Measurements from ENCODE around the gene XPNPEP1. TPM values are rescaled to one million over a fixed set of nuclear protein-coding genes. Genes with fewer than 3 reads are reported as not detected.
"Not testable (repeated sequence)": the region's sequence is repeated elsewhere in the genome, so short reads cannot be mapped to it uniquely, and the experiment has no call there.

The XPNPEP1 gene
- polyA plus RNA-seq, 3 donors = 32.1 to 62.1 (median 38.4) TPM

GRCh38 chr10:109919220-109919619 is 4.1 kb downstream of the XPNPEP1 start:
- no peaks in the 10 kb centered on the region for H3K9me3 ChIP-seq (replicated peaks in 1 of 2; ENCODE audit: control insufficient read depth in 1 of 2, insufficient read depth in 1 of 2, low read length in 2 of 2)
- peaks cover 0 to under 1% of the 10 kb centered on the region in 2 donors for H3K36me3 ChIP-seq (replicated peaks in 1 of 2; ENCODE audit: control insufficient read depth in 1 of 2, insufficient read depth in 2 of 2, low read length in 2 of 2)
- TF ChIP-seq, protein P1, sequence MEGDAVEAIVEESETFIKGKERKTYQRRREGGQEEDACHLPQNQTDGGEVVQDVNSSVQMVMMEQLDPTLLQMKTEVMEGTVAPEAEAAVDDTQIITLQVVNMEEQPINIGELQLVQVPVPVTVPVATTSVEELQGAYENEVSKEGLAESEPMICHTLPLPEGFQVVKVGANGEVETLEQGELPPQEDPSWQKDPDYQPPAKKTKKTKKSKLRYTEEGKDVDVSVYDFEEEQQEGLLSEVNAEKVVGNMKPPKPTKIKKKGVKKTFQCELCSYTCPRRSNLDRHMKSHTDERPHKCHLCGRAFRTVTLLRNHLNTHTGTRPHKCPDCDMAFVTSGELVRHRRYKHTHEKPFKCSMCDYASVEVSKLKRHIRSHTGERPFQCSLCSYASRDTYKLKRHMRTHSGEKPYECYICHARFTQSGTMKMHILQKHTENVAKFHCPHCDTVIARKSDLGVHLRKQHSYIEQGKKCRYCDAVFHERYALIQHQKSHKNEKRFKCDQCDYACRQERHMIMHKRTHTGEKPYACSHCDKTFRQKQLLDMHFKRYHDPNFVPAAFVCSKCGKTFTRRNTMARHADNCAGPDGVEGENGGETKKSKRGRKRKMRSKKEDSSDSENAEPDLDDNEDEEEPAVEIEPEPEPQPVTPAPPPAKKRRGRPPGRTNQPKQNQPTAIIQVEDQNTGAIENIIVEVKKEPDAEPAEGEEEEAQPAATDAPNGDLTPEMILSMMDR (IDR thresholded peaks at IDR 0.05) = no peak
- peaks cover 0 to 1% (median 0%) of the 10 kb centered on the region in 3 donors for H3K27me3 Mint-ChIP-seq (ENCODE audit: low read depth in 3 of 3)
- H3K4me1 Mint-ChIP-seq = peaks cover 68% of the 10 kb centered on the region
- H3K27ac ChIP-seq (ENCODE audit: low read depth in 1 of 2, low read length in 2 of 2) = no peak overlapping the region
- H3K9me3 Mint-ChIP-seq = peaks cover 0 to 5% (median 0%) of the 10 kb centered on the region in 7 donors
- WGBS (ENCODE audit: insufficient coverage) = no CpG with 5 or more reads among the region's 2 CpGs
- H2AFZ ChIP-seq (ENCODE audit: insufficient read depth, low read depth, low read length, poor library complexity, severe bottlenecking) = no peak overlapping the region
- H3K9ac ChIP-seq (ENCODE audit: insufficient read depth, low read length, poor library complexity, severe bottlenecking) = no peak overlapping the region
- no peak overlapping the region for H3K4me3 Mint-ChIP-seq
- peaks cover 53 to 67% of the 10 kb centered on the region in 2 donors for H3K4me1 ChIP-seq (ENCODE audit: control insufficient read depth in 1 of 2, insufficient read depth in 2 of 2, low read length in 2 of 2)
- intact Hi-C loops (cut with micrococcal nuclease) = no loop called here
- no peaks in the 10 kb centered on the region for H3K27me3 ChIP-seq (ENCODE audit: control insufficient read depth in 2 of 2, insufficient read depth in 2 of 2, low read length in 2 of 2)
- H3K79me2 ChIP-seq (ENCODE audit: insufficient read depth, low read length) = peaks cover 89% of the 10 kb centered on the region
- no peak for DNase-seq
- H3K36me3 Mint-ChIP-seq = peaks cover 5 to 14% of the 10 kb centered on the region in 2 donors
- H3K27ac Mint-ChIP-seq = no peak overlapping the region
- H3K4me3 ChIP-seq (replicated peaks in 1 of 3; ENCODE audit: low read depth in 2 of 3, low read length in 3 of 3) = no peak overlapping the region
- H3K4me2 ChIP-seq (replicated peaks; ENCODE audit: extremely low read depth, low read length, poor library complexity, severe bottlenecking) = no peak overlapping the region
- peaks cover 9% of the 10 kb centered on the region for H4K20me1 ChIP-seq (ENCODE audit: insufficient read depth, low read length)

DNA sequence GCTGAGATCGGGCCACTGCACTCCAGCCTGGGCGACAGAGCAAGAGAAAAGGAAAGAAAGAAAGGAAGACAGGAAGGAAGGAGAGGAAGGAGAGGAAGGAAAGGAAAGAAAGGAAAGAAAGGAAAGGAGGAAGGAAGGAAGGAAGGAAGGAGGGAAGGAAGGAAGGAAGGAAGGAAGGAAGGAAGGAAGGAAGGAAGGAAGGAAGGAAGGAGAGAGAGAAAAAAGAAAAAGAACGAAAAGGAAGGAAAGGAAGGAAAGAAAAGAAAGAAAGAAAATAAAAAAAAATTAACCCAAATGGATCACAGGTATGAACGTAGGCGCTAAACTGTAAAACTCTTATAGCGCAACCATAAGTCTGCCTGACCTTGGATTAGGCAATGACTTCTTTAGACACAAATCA is 4.6 kb downstream of the XPNPEP1 start:
- DNase-seq; H3K4me3 Mint-ChIP-seq; H3K9me3 Mint-ChIP-seq; H3K27me3 Mint-ChIP-seq (ENCODE audit: low read depth in 3 of 3); H3K9me3 ChIP-seq (replicated peaks in 1 of 2; ENCODE audit: control insufficient read depth in 1 of 2, insufficient read depth in 1 of 2, low read length in 2 of 2); intact Hi-C loops (cut with micrococcal nuclease); H2AFZ ChIP-seq (ENCODE audit: insufficient read depth, low read depth, low read length, poor library complexity, severe bottlenecking); H3K9ac ChIP-seq (ENCODE audit: insufficient read depth, low read length, poor library complexity, severe bottlenecking); H3K27me3 ChIP-seq (ENCODE audit: control insufficient read depth in 2 of 2, insufficient read depth in 2 of 2, low read length in 2 of 2); H4K20me1 ChIP-seq (ENCODE audit: insufficient read depth, low read length); H3K4me2 ChIP-seq (replicated peaks; ENCODE audit: extremely low read depth, low read length, poor library complexity, severe bottlenecking); H3K36me3 ChIP-seq (replicated peaks in 1 of 2; ENCODE audit: control insufficient read depth in 1 of 2, insufficient read depth in 2 of 2, low read length in 2 of 2); H3K27ac ChIP-seq (ENCODE audit: low read depth in 1 of 2, low read length in 2 of 2); H3K4me3 ChIP-seq (replicated peaks in 1 of 3; ENCODE audit: low read depth in 2 of 3, low read length in 3 of 3): not testable (repeated sequence)
- whole genome bisulfite sequencing (ENCODE audit: insufficient coverage) = 100% methylated on average over 2 of the region's 6 CpGs
- H3K79me2 ChIP-seq (ENCODE audit: insufficient read depth, low read length) = peaks cover 93% of the 10 kb centered on the region
- peaks cover 64% of the 10 kb centered on the region for H3K4me1 Mint-ChIP-seq
- H3K4me1 ChIP-seq (ENCODE audit: control insufficient read depth in 1 of 2, insufficient read depth in 2 of 2, low read length in 2 of 2) = peaks cover 50 to 65% of the 10 kb centered on the region in 2 donors
- peak overlapping the region in 2 of 7 donors; percentile 18 to 75 for H3K27ac Mint-ChIP-seq
- H3K36me3 Mint-ChIP-seq = peaks cover 10 to 19% of the 10 kb centered on the region in 2 donors
